Measurements from ENCODE around the gene C1orf159. TPM values are rescaled to one million over a fixed set of nuclear protein-coding genes. Genes with fewer than 3 reads are reported as not detected.
A peak's percentile ranks its signal among the peaks of the same experiment; 100 is the strongest.
"Not testable (repeated sequence)": the region's sequence is repeated elsewhere in the genome, so short reads cannot be mapped to it uniquely, and the experiment has no call there.

Gene C1orf159
- total RNA-seq, 2 donors from 2014 or later: 18.6 to 37.1 TPM

GRCh38 chr1:1156140-1157032, 40.5 kb upstream of the C1orf159 start:
- H3K27ac Mint-ChIP-seq: peak overlapping the region; percentile 50 to 51
- H3K4me1 Mint-ChIP-seq (ENCODE audit: low read depth in 2 of 2): peaks cover 20 to 23% of the 10 kb centered on the region in 2 donors
- peaks cover 21% of the 10 kb centered on the region for H3K36me3 Mint-ChIP-seq
- H3K27me3 Mint-ChIP-seq: no peaks in the 10 kb centered on the region
- no peak for ATAC-seq
- no peak for DNase-seq (ENCODE audit: low spot score)
- peak overlapping the region; percentile 54 for H3K4me3 Mint-ChIP-seq
- H3K9me3 Mint-ChIP-seq: peaks cover 20% of the 10 kb centered on the region

GRCh38 chr1:1155258-1155657, 39.4 kb upstream of the C1orf159 start:
- Mint-ChIP-seq H3K27me3 (no peaks in the 10 kb centered on the region), H3K4me3 (no peak overlapping the region), H3K4me1 (ENCODE audit: low read depth in 2 of 2) (peaks cover 20 to 23% of the 10 kb centered on the region in 2 donors), H3K36me3 (peaks cover 21% of the 10 kb centered on the region), H3K9me3 (peaks cover 20% of the 10 kb centered on the region), H3K27ac (no peak overlapping the region)
- no peak for DNase-seq (ENCODE audit: low spot score)
- ATAC-seq: no peak

GRCh38 chr1:1153874-1154273, 38.0 kb upstream of the C1orf159 start:
- Mint-ChIP-seq H3K36me3 (peaks cover 21% of the 10 kb centered on the region), H3K9me3 (peaks cover 20% of the 10 kb centered on the region), H3K27ac (peak overlapping the region; percentile 64 to 95), H3K4me3 (no peak overlapping the region), H3K4me1 (ENCODE audit: low read depth in 2 of 2) (peaks cover 20 to 23% of the 10 kb centered on the region in 2 donors), H3K27me3 (no peaks in the 10 kb centered on the region)
- DNase-seq (ENCODE audit: low spot score): no peak
- ATAC-seq: no peak

DNA sequence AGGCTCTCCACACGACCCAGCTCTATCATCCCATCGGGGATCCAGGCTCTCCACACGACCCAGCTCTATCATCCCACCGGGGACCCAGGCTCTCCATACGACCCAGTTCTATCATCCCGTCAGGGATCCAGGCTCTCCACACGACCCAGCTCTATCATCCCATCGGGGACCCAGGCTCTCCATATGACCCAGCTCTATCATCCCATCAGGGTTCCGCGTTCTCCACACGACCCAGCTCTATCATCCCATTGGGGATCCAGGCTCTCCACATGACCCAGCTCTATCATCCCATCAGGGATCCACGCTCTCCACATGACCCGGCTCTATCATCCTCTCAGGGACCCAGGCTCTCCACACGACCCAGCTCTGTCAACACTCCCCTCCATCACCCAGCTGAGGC, 37.3 kb upstream of the C1orf159 start:
- ATAC-seq: not testable (repeated sequence)
- Mint-ChIP-seq H3K36me3 (peaks cover 21% of the 10 kb centered on the region), H3K9me3 (peaks cover 20% of the 10 kb centered on the region)

DNA sequence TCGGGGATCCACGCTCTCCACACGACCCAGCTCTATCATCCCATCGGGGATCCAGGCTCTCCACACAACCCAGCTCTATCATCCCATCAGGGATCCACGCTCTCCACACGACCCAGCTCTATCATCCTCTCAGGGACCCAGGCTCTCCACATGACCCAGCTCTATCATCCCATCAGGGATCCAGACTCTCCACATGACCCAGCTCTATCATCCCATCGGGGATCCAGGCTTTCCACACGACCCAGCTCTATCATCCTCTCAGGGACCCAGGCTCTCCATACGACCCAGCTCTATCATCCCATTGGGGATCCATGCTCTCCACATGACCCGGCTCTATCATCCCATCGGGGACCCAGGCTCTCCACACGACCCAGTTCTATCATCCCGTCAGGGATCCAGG, 36.5 kb upstream of the C1orf159 start:
- Mint-ChIP-seq H3K27ac (peak overlapping the region; percentile 64 to 95), H3K4me1 (ENCODE audit: low read depth in 2 of 2) (peaks cover 20 to 28% of the 10 kb centered on the region in 2 donors), H3K9me3 (peaks cover 20% of the 10 kb centered on the region), H3K36me3 (peaks cover 21% of the 10 kb centered on the region)
- H3K4me3 Mint-ChIP-seq; ATAC-seq; H3K27me3 Mint-ChIP-seq; DNase-seq (ENCODE audit: low spot score): not testable (repeated sequence)

More for the DNA sequence above, 37.3 kb upstream of the C1orf159 start:
- H3K27me3 Mint-ChIP-seq; DNase-seq (ENCODE audit: low spot score): not testable (repeated sequence)
- Mint-ChIP-seq H3K4me1 (ENCODE audit: low read depth in 2 of 2) (peaks cover 20 to 27% of the 10 kb centered on the region in 2 donors), H3K4me3 (peak overlapping the region; percentile 43), H3K27ac (peak overlapping the region; percentile 64 to 95)

DNA sequence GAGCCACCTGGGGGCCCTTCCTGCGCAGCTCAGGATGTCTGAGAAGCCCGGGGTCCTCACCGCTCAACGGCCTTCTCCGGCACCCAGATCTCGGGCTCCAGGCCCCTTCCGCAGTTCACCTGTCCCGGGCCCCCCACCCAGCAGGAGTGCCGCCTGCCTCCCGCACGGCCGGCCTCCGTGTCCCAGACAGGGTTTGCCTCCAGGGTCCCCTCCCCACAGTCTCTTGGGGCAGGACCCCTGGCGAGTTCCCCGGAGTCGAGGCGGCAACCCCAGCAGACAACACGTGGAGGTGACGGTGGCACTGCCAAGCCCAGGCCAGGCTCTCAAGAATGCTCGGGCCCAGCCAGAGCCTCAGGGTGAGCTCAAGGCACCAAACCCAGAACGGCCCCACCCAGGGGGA, 35.4 kb upstream of the C1orf159 start:
- Mint-ChIP-seq H3K4me3 (no peak overlapping the region), H3K36me3 (peaks cover 21% of the 10 kb centered on the region), H3K9me3 (peaks cover 20% of the 10 kb centered on the region), H3K27ac (no peak overlapping the region), H3K4me1 (ENCODE audit: low read depth in 2 of 2) (peaks cover 20 to 27% of the 10 kb centered on the region in 2 donors), H3K27me3 (no peaks in the 10 kb centered on the region)
- DNase-seq (ENCODE audit: low spot score) (no peak), ATAC-seq (no peak)

- Mint-ChIP-seq H3K9me3 (peaks cover 16% of the 10 kb centered on the region), H3K27ac (no peak overlapping the region), H3K4me1 (ENCODE audit: low read depth in 2 of 2) (peaks cover 20 to 26% of the 10 kb centered on the region in 2 donors), H3K36me3 (peaks cover 21% of the 10 kb centered on the region), H3K27me3 (no peaks in the 10 kb centered on the region), H3K4me3 (no peak overlapping the region)
- no peak for DNase-seq (ENCODE audit: low spot score)
- ATAC-seq: no peak
Measured at GRCh38 chr1:1150100-1150499, 34.2 kb upstream of the C1orf159 start.

DNA sequence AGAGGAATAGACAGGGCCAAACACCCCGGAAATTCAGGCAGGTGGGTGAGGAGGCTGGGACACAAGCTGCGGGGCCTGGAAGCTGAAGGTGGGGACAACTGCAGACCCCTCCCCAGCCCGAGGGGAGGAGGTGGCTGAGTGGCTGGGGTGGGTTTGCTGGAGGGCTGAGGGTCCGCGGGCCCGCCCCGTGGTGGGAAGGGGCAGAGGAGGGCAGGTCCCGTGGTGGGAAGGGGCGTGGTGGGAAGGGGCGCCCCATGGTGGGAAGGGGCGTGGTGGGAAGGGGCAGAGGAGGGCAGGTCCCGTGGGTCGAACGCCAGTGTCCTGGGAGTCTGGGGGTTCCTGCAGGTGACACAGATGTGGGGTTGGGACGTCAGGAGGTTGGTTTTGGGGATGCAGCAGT, 33.5 kb upstream of the C1orf159 start:
- H3K9me3 Mint-ChIP-seq: peaks cover 16% of the 10 kb centered on the region

GRCh38 chr1:1148569-1148968, 32.7 kb upstream of the C1orf159 start:
- no peak for ATAC-seq
- H3K27me3 Mint-ChIP-seq: no peaks in the 10 kb centered on the region
- H3K27ac Mint-ChIP-seq: peak overlapping the region in 1 of 2 donors; percentile 49

More for the DNA sequence above, 33.5 kb upstream of the C1orf159 start:
- DNase-seq (ENCODE audit: low spot score) (no peak), ATAC-seq (no peak)
- Mint-ChIP-seq H3K27me3 (no peaks in the 10 kb centered on the region), H3K4me1 (ENCODE audit: low read depth in 2 of 2) (peaks cover 20 to 26% of the 10 kb centered on the region in 2 donors), H3K4me3 (no peak overlapping the region), H3K27ac (no peak overlapping the region), H3K36me3 (peaks cover 21% of the 10 kb centered on the region)

GRCh38 chr1:1148061-1148460, 32.2 kb upstream of the C1orf159 start:
- ATAC-seq: no peak
- H3K4me3 Mint-ChIP-seq: no peak overlapping the region
- no peaks in the 10 kb centered on the region for H3K27me3 Mint-ChIP-seq
- H3K9me3 Mint-ChIP-seq: peaks cover 9% of the 10 kb centered on the region
- peak overlapping the region in 1 of 2 donors; percentile 49 for H3K27ac Mint-ChIP-seq
- peaks cover 7% of the 10 kb centered on the region for H3K36me3 Mint-ChIP-seq
- no peak for DNase-seq (ENCODE audit: low spot score)
- H3K4me1 Mint-ChIP-seq (ENCODE audit: low read depth in 2 of 2): peaks cover 8 to 19% of the 10 kb centered on the region in 2 donors

More at GRCh38 chr1:1148569-1148968, 32.7 kb upstream of the C1orf159 start:
- no peak for DNase-seq (ENCODE audit: low spot score)
- Mint-ChIP-seq H3K36me3 (peaks cover 12% of the 10 kb centered on the region), H3K4me3 (no peak overlapping the region), H3K9me3 (peaks cover 12% of the 10 kb centered on the region), H3K4me1 (ENCODE audit: low read depth in 2 of 2) (peaks cover 12 to 23% of the 10 kb centered on the region in 2 donors)

GRCh38 chr1:1146596-1146995, 30.7 kb upstream of the C1orf159 start:
- no peak for ATAC-seq
- no peak overlapping the region for H3K4me3 Mint-ChIP-seq
- H3K9me3 Mint-ChIP-seq: no peaks in the 10 kb centered on the region
- peaks cover 0 to 10% of the 10 kb centered on the region in 2 donors for H3K4me1 Mint-ChIP-seq (ENCODE audit: low read depth in 2 of 2)
- no peaks in the 10 kb centered on the region for H3K27me3 Mint-ChIP-seq
- DNase-seq (ENCODE audit: low spot score): no peak
- H3K27ac Mint-ChIP-seq: peak overlapping the region; percentile 60 to 72
- no peaks in the 10 kb centered on the region for H3K36me3 Mint-ChIP-seq

DNA sequence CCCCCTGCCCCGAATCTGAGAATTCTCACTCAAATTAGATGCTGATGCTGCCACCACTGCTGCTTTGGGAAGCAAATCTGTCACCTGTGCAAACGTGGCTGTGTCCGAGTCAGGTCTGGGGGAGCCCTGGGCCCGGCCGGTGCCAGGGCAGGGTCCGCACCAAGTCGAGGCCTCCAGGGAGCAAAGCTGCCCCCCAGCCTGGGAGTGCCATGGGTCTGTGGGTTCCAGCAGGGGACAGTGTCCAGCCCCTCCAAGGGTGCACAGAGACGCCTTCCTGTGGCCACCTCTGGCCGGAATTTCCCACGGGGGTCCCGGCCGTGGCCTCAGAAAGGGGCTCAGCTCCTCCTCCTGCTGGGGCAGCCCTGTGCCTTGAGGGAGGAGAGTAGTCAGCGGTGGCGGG, 30.1 kb upstream of the C1orf159 start:
- no peak for ATAC-seq
- Mint-ChIP-seq H3K4me1 (ENCODE audit: low read depth in 2 of 2) (peaks cover 0 to 10% of the 10 kb centered on the region in 2 donors), H3K27ac (peak overlapping the region; percentile 60 to 72), H3K4me3 (no peak overlapping the region), H3K9me3 (no peaks in the 10 kb centered on the region), H3K36me3 (no peaks in the 10 kb centered on the region), H3K27me3 (no peaks in the 10 kb centered on the region)
- no peak for DNase-seq (ENCODE audit: low spot score)

DNA sequence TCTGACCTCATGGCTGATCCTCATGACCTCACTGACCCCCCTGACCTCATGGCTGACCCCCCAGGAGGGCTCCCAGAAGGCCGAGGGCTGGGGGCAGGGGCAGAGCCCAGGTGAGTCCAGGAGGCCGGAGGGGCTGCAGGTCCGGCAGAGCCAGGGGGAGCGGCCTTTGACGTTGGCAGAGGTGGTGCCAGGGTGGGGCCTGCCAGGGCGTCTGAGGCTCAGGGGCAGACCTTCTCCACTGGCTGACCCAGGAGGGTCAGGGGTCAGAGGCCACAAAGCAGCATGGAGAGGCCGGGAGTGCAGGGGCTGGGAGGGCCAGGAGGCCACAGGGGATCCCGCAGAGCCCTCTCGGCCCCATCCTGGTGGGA, 29.6 kb upstream of the C1orf159 start:
- DNase-seq (ENCODE audit: low spot score) (no peak), ATAC-seq (no peak)
- no peaks in the 10 kb centered on the region for H3K9me3 Mint-ChIP-seq
- no peaks in the 10 kb centered on the region for H3K27me3 Mint-ChIP-seq
- no peak overlapping the region for H3K4me3 Mint-ChIP-seq
- no peaks in the 10 kb centered on the region for H3K36me3 Mint-ChIP-seq
- peaks cover 0 to 10% of the 10 kb centered on the region in 2 donors for H3K4me1 Mint-ChIP-seq (ENCODE audit: low read depth in 2 of 2)
- peak overlapping the region in 1 of 2 donors; percentile 54 for H3K27ac Mint-ChIP-seq

DNA sequence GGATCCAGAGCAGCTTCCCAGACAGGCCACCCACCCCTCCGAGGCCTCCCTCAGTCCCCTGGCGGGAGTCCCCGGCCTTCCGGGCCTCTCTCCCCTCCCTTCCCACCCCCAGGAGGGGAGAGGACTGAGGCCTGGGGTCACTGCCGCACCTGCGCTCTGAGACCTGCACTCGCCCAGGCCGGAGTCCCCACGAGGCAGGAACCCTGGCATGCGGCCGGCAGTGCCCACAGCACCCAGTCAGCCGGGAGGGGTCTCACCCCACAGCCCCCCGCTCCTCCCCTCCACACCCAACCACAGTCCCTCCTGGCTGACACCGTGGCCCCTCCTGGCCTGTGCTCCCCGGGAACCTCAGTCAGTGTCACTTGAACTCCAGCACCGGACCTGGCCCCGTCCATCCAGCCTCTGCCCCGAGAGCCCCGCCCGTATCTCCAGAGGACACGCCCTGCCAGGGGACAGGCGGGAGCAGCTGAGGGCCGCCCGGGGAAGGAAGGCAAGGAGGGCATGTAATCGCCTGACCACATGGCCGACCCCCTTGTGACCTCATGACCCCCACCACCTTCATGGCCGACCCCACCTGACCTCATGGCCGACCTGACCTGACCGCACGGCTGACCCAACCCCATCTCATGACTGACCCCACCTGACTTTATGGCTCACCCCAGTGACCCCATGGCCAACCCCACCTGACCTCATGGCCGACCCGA, 29.1 kb upstream of the C1orf159 start:
- peak overlapping the region in 1 of 2 donors; percentile 54 for H3K27ac Mint-ChIP-seq
- H3K4me3 Mint-ChIP-seq: no peak overlapping the region

More for the DNA sequence above, 29.1 kb upstream of the C1orf159 start:
- DNase-seq (ENCODE audit: low spot score) (no peak), ATAC-seq (no peak)
- Mint-ChIP-seq H3K9me3 (no peaks in the 10 kb centered on the region), H3K4me1 (ENCODE audit: low read depth in 2 of 2) (peaks cover 0 to 10% of the 10 kb centered on the region in 2 donors), H3K36me3 (no peaks in the 10 kb centered on the region), H3K27me3 (no peaks in the 10 kb centered on the region)

Measured in natural killer cell treated with Interleukin-12 subunit alpha and Interleukin-12 subunit beta and Interleukin-15 and Interleukin-18, amount 100 ng/mL, for 72 hours (primary cell).